Upper lobe of right lung (tissue), 1 donor: Measurements from ENCODE around the gene MTF2. TPM values are rescaled to one million over a fixed set of nuclear protein-coding genes. Genes with fewer than 3 reads are reported as not detected.

Experiments
- ATAC-seq: fragments of 200-7000 bp; cut with Tn5 transposase; one replicate; pipeline ENCODE4 v1.9.1; 2020; ENCODE audit warnings: mild to moderate bottlenecking, moderate library complexity
- DNase-seq: peaks from one replicate; pipeline ENCODE4 v3.0.0-alpha.2; 2020
- H3K27ac ChIP-seq: fragments of 200-600 bp; one replicate; pipeline ENCODE4 v1.8.0; 2022
- H3K27me3 ChIP-seq: fragments of 200-600 bp; one replicate; pipeline ENCODE4 v1.8.0; 2022; ENCODE audit warnings: mild to moderate bottlenecking
- H3K36me3 ChIP-seq: fragments of 200-600 bp; one replicate; pipeline ENCODE4 v1.8.0; 2022
- H3K4me1 ChIP-seq: fragments of 200-600 bp; one replicate; pipeline ENCODE4 v1.8.0; 2022
- H3K4me3 ChIP-seq: fragments of 200-600 bp; one replicate; pipeline ENCODE4 v1.8.0; 2022; ENCODE audit warnings: mild to moderate bottlenecking
- H3K9me3 ChIP-seq: fragments of 200-600 bp; one replicate; pipeline ENCODE4 v1.8.0; 2022
- intact Hi-C: fragments of 100-400 bp; cut with DNase I; formaldehyde crosslinking; loops from one replicate; pipeline ENCODE4 v1.11.0; 2022
- total RNA-seq: library from RNA; stranded (reverse); fragmentation: NEBNext Ultra II Directional; extraction: Animal tissue kit (Norgen Biotek cat#: 25700); gene quantifications from one replicate; pipeline ENCODE4 v1.2.1, GENCODE V29; 2021
- TF ChIP-seq, protein P1 (sequence below): fragments of 200-600 bp; IDR thresholded peaks from one replicate; pipeline ENCODE4 v1.8.0; 2022; ENCODE audit warnings: antibody characterized with exemption
- donor health status: DM: no; HTN: yes; CAD: no; lungs with severe emphysema.

MTF2 gene
- total RNA-seq, 1 donor from 2014 or later, result 26.3 TPM

DNA sequence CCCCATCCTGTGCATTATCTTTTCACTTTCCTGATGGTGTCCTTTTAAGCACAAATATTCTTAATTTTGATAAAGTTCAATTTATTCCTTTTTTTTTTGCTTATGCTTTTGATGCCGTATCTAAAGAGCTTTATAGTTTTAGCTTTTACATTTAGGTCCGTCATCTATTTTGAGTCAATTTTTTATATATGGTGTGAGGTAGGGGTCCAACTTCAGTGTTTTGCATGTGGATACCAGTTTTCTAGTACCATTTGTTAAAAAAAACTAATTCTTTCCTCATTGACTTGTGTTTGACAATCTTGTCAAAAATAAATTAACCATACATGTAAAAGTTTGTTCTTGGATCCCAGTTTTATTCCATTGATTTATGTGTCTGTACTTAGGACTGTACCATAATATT is 4.9 kb downstream of the MTF2 start:
- Histone ChIP-seq H3K9me3 (no peaks in the 10 kb centered on the region), H3K36me3 (peaks cover 9% of the 10 kb centered on the region), H3K4me3 (no peak overlapping the region), H3K27me3 (no peaks in the 10 kb centered on the region), H3K27ac (no peak overlapping the region), H3K4me1 (peaks cover 18% of the 10 kb centered on the region)
- DNase-seq (no peak), ATAC-seq (no peak)
- intact Hi-C loops, result no loop called here
- TF ChIP-seq, protein P1, sequence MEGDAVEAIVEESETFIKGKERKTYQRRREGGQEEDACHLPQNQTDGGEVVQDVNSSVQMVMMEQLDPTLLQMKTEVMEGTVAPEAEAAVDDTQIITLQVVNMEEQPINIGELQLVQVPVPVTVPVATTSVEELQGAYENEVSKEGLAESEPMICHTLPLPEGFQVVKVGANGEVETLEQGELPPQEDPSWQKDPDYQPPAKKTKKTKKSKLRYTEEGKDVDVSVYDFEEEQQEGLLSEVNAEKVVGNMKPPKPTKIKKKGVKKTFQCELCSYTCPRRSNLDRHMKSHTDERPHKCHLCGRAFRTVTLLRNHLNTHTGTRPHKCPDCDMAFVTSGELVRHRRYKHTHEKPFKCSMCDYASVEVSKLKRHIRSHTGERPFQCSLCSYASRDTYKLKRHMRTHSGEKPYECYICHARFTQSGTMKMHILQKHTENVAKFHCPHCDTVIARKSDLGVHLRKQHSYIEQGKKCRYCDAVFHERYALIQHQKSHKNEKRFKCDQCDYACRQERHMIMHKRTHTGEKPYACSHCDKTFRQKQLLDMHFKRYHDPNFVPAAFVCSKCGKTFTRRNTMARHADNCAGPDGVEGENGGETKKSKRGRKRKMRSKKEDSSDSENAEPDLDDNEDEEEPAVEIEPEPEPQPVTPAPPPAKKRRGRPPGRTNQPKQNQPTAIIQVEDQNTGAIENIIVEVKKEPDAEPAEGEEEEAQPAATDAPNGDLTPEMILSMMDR, result no peak

DNA sequence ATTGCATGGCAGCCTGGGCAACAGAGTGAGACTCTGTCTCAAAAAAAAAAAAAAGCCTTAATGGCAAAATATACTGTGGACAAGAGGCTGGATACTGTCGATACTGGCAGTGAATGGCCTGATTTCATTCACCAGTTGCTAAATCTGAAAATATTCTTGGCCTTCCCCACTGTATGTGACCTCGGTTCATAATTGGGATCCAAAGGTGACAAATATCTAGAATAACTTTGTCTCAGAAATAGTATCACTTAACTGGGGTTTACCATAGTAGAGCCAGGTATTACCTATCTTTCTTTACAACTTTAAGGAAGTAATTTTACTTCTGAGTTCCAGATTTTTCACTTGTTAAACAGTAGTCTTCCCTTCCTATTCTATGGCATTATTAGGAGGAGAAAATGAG is 8.4 kb downstream of the MTF2 start:
- no peaks in the 10 kb centered on the region for H3K27me3 ChIP-seq
- H3K36me3 ChIP-seq, result peaks cover 9% of the 10 kb centered on the region
- no peak for DNase-seq
- H3K4me3 ChIP-seq, result no peak overlapping the region
- no peaks in the 10 kb centered on the region for H3K9me3 ChIP-seq
- H3K4me1 ChIP-seq, result no peaks in the 10 kb centered on the region
- H3K27ac ChIP-seq, result no peak overlapping the region
- ATAC-seq, result no peak
- intact Hi-C loops, result no loop called here
- TF ChIP-seq, protein P1, result no peak

DNA sequence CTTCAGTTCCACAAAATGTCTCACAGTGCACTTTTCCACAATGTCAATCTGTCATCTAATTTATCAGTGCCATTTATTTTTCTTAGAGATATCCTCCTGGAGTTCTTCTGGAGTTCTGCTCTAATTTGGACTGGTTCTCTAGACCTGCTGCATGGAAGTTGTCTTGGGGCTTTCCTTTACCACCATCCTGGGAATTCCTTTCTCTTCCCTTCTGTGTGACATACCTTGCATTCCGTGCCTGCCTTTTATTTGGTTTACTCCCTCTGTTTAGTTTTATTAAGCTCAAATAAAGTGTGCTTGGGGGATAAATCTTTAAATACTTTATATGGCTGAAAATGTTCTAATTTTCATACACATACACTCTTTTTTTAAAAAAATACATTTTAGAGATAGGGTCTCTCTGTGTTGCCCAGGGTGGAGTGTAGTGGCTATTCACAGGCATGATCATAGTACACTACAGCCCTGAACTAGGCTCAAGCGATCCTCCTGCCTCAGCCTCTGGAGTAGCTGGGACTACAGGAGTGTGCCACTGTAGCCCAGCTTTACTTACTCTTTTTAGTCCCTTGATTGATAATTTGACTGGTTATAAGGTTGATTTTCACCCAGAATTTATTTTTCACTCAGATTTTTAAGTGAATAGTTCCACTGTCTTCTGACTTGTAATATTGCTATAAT is 14.4 kb downstream of the MTF2 start:
- Histone ChIP-seq H3K9me3 (no peaks in the 10 kb centered on the region), H3K27me3 (no peaks in the 10 kb centered on the region), H3K27ac (no peak overlapping the region), H3K4me3 (no peak overlapping the region), H3K4me1 (peaks cover 4% of the 10 kb centered on the region), H3K36me3 (no peaks in the 10 kb centered on the region)
- TF ChIP-seq, protein P1, result no peak
- intact Hi-C loops, result no loop called here
- DNase-seq, result no peak
- no peak for ATAC-seq

DNA sequence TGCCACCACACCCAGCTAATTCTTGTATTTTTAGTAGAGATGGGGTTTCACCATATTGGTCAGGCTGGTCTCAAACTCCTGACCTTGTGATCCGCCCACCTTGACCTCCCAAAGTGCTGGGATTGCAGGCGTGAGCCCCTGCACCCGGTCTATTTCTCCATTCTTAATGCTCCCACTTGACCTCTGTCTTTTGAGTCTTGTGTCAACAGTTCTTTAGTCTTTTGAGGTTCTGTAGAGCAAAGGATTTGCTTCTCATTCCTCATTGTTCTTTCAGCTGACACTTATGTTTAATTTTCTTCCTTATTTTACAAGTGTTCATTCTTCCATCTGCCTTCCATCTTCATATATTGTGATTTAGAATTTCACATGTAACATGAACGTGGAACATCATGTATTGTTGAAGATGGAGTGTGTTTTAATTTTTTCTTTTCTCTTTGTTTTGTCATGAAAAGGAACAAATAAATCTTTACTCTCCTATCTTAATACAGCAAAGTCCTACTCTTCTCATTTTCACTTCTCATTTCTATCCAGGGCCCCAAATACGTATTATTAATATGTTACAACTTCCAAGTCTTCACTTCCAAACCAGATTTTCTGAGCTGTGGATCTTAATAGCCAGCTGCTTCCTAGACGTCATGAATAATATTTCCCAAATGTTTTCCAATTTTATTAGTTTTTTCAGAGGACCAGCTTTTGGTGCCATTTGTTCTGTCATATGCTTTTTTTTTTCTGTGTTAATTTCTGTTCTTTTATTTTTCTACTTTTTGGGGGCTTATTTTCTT is 16.9 kb downstream of the MTF2 start:
- no peak overlapping the region for H3K27ac ChIP-seq
- H3K4me1 ChIP-seq, result peaks cover 4% of the 10 kb centered on the region
- TF ChIP-seq, protein P1, result no peak
- H3K4me3 ChIP-seq, result no peak overlapping the region
- no peaks in the 10 kb centered on the region for H3K9me3 ChIP-seq
- DNase-seq (no peak), ATAC-seq (no peak)
- no peaks in the 10 kb centered on the region for H3K27me3 ChIP-seq
- H3K36me3 ChIP-seq, result no peaks in the 10 kb centered on the region
- intact Hi-C loops, result no loop called here

DNA sequence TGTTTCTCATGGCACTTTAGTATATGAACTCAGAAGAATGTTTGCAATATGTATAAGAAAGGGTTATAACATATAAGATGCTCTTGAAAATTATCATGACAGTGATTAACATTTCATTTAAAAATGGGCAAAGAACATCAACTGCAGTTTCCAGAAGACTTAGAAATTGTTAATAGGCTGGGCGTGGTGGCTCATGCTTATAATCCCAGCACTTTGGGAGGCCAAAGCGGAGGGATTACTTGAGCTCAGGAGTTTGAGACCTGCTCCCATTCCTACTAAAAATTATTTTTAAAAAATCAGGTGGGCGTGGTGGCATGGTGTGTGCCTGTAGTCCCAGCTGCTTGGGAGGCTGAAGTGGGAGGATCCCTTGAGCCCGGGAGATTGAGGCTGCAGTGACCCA is 23.1 kb downstream of the MTF2 start:
- Histone ChIP-seq H3K36me3 (peaks cover 8% of the 10 kb centered on the region), H3K27me3 (no peaks in the 10 kb centered on the region), H3K27ac (no peak overlapping the region), H3K4me3 (no peak overlapping the region), H3K4me1 (no peaks in the 10 kb centered on the region), H3K9me3 (no peaks in the 10 kb centered on the region)
- ATAC-seq (no peak), DNase-seq (no peak)
- intact Hi-C loops, result no loop called here
- TF ChIP-seq, protein P1, result no peak
